HUES6 (cell line): ENCODE results near the gene KIZ.
A peak's percentile ranks its signal among the peaks of the same experiment; 100 is the strongest.

Experiments used
- H3K27ac ChIP-seq: 2 replicates; pipeline ENCODE4 v1.7.0; 2013; ENCODE audit warnings: low read depth, mild to moderate bottlenecking, low read length, inconsistent platforms
- H3K27me3 ChIP-seq: 2 replicates; pipeline ENCODE4 v1.6.1; 2013; ENCODE audit warnings: low read length; ENCODE audit not compliant: control insufficient read depth, insufficient read depth
- H3K36me3 ChIP-seq: 2 replicates; pipeline ENCODE4 v1.6.1; 2013; ENCODE audit warnings: low read length; ENCODE audit not compliant: control insufficient read depth, insufficient read depth
- H3K4me1 ChIP-seq: 2 replicates; pipeline ENCODE4 v1.6.1; 2013; ENCODE audit warnings: low read length; ENCODE audit not compliant: control insufficient read depth, insufficient read depth
- H3K4me3 ChIP-seq: 2 replicates; pipeline ENCODE4 v1.5.1; 2013; ENCODE audit warnings: low read depth, low read length
- H3K9ac ChIP-seq: one replicate; pipeline ENCODE4 v1.6.1; 2013; ENCODE audit warnings: mild to moderate bottlenecking, low read length
- H3K9me3 ChIP-seq: 2 replicates; pipeline ENCODE4 v1.6.1; 2013; ENCODE audit warnings: low read depth, low read length; ENCODE audit not compliant: control insufficient read depth, insufficient read depth

KIZ gene

GRCh38 chr20:21099751-21100577 is 25.9 kb upstream of the KIZ start:
- H3K27ac ChIP-seq = peak overlapping the region; percentile 47; the same call in 1 of the 2 replicates
- H3K4me3 ChIP-seq = peak overlapping the region; percentile 73

GRCh38 chr20:21100578-21101452 is 25.1 kb upstream of the KIZ start:
- Histone ChIP-seq H3K27ac (peak overlapping the region; percentile 47; the same call in 1 of the 2 replicates), H3K4me3 (peak overlapping the region; percentile 73), H3K9ac (peak overlapping the region; percentile 84), H3K4me1 (peaks cover 35% of the 10 kb centered on the region), H3K27me3 (peaks cover 95% of the 10 kb centered on the region), H3K9me3 (no peaks in the 10 kb centered on the region), H3K36me3 (no peaks in the 10 kb centered on the region)

More at GRCh38 chr20:21099751-21100577, 25.9 kb upstream of the KIZ start:
- H3K4me1 ChIP-seq = peaks cover 35% of the 10 kb centered on the region
- peaks cover 86% of the 10 kb centered on the region for H3K27me3 ChIP-seq
- H3K9ac ChIP-seq = peak overlapping the region; percentile 84
- no peaks in the 10 kb centered on the region for H3K9me3 ChIP-seq
- H3K36me3 ChIP-seq = no peaks in the 10 kb centered on the region

- no peaks in the 10 kb centered on the region for H3K36me3 ChIP-seq
- H3K9me3 ChIP-seq = no peaks in the 10 kb centered on the region
- peaks cover 100% of the 10 kb centered on the region for H3K27me3 ChIP-seq
- peak overlapping the region; percentile 47; the same call in 1 of the 2 replicates for H3K27ac ChIP-seq
- H3K9ac ChIP-seq = peak overlapping the region; percentile 84
- H3K4me3 ChIP-seq = peak overlapping the region; percentile 73
- peaks cover 35% of the 10 kb centered on the region for H3K4me1 ChIP-seq
These were observed 24.4 kb upstream of the KIZ start for GRCh38 chr20:21101453-21101931.

- H3K36me3 ChIP-seq = no peaks in the 10 kb centered on the region
- H3K27me3 ChIP-seq = peaks cover 100% of the 10 kb centered on the region
- H3K27ac ChIP-seq = no peak overlapping the region; the same call in 1 of the 2 replicates
- H3K9me3 ChIP-seq = no peaks in the 10 kb centered on the region
- peaks cover 38% of the 10 kb centered on the region for H3K4me1 ChIP-seq
- peak overlapping the region; percentile 73 for H3K4me3 ChIP-seq
- H3K9ac ChIP-seq = peak overlapping the region; percentile 68
These were observed 23.8 kb upstream of the KIZ start for GRCh38 chr20:21101932-21102575.

GRCh38 chr20:21102603-21103311 is 23.1 kb upstream of the KIZ start:
- peak overlapping the region; percentile 68 for H3K9ac ChIP-seq
- H3K27ac ChIP-seq = no peak overlapping the region
- H3K36me3 ChIP-seq = no peaks in the 10 kb centered on the region
- H3K9me3 ChIP-seq = no peaks in the 10 kb centered on the region
- H3K4me3 ChIP-seq = peak overlapping the region; percentile 73
- H3K4me1 ChIP-seq = peaks cover 38% of the 10 kb centered on the region
- peaks cover 100% of the 10 kb centered on the region for H3K27me3 ChIP-seq

GRCh38 chr20:21103582-21104465 is 22.1 kb upstream of the KIZ start:
- no peaks in the 10 kb centered on the region for H3K36me3 ChIP-seq
- H3K4me3 ChIP-seq = peak overlapping the region; percentile 73
- no peak overlapping the region for H3K27ac ChIP-seq
- H3K9ac ChIP-seq = no peak overlapping the region
- peaks cover 33% of the 10 kb centered on the region for H3K4me1 ChIP-seq
- no peaks in the 10 kb centered on the region for H3K9me3 ChIP-seq
- peaks cover 100% of the 10 kb centered on the region for H3K27me3 ChIP-seq

- peak overlapping the region; percentile 73 for H3K4me3 ChIP-seq
- no peak overlapping the region for H3K9ac ChIP-seq
- H3K27ac ChIP-seq = no peak overlapping the region
- peaks cover 29% of the 10 kb centered on the region for H3K4me1 ChIP-seq
- H3K27me3 ChIP-seq = peaks cover 100% of the 10 kb centered on the region
- no peaks in the 10 kb centered on the region for H3K36me3 ChIP-seq
- no peaks in the 10 kb centered on the region for H3K9me3 ChIP-seq
These were observed 21.5 kb upstream of the KIZ start for GRCh38 chr20:21104466-21104761.

- H3K36me3 ChIP-seq = no peaks in the 10 kb centered on the region
- H3K27ac ChIP-seq = no peak overlapping the region
- peaks cover 24% of the 10 kb centered on the region for H3K4me1 ChIP-seq
- no peaks in the 10 kb centered on the region for H3K9me3 ChIP-seq
- peak overlapping the region; percentile 4 for H3K9ac ChIP-seq
- H3K4me3 ChIP-seq = peak overlapping the region; percentile 79
- peaks cover 96% of the 10 kb centered on the region for H3K27me3 ChIP-seq
These were observed 21.0 kb upstream of the KIZ start for GRCh38 chr20:21104921-21105320.

GRCh38 chr20:21105429-21106170 is 20.3 kb upstream of the KIZ start:
- Histone ChIP-seq H3K4me3 (peak overlapping the region; percentile 79), H3K9ac (peak overlapping the region; percentile 31), H3K36me3 (no peaks in the 10 kb centered on the region), H3K9me3 (no peaks in the 10 kb centered on the region), H3K27me3 (peaks cover 89% of the 10 kb centered on the region), H3K27ac (no peak overlapping the region), H3K4me1 (peaks cover 22% of the 10 kb centered on the region)
